ENCODE measurements around the gene DIS3L2.

DNA sequence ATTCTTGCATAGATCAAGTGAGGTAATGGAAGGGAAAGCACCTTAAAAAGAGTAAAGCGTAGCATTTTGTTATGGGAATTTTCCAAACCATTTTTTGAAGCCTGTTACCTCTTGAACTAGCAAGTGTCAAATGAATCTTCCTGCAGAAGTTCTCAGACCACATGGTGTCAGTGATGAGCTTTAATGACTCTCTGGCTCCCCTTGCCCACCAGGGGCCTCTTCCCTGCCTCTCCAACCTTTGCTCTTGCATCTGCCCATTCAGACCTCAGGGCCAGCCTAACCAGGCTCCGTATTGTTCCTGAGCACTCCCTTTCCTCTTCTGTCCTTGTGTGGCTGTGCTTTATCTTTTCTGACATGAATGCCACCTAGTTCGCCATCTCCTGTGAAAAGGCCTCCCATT lies 155.9 kb downstream of the DIS3L2 start:
- TF ChIP-seq POLR2AphosphoS5 (IDR thresholded peaks at IDR 0.05; ENCODE audit: low read depth, low read length) (no peak), POLR2A (IDR thresholded peaks at IDR 0.05; ENCODE audit: low read depth, low read length) (no peak)

Measured in GM12892 (cell line).